Parathyroid adenoma (tissue), 2 donors: ENCODE data around the gene TFDP1.

Experiments used
- H2AFZ ChIP-seq: fragments of 300-600 bp; sonication (generic); one replicate; pipeline ENCODE4 v1.7.0; 2017; ENCODE audit warnings: antibody characterized with exemption, mild to moderate bottlenecking
- H3K27ac ChIP-seq: fragments of 300-600 bp; sonication (generic); one replicate; pipeline ENCODE4 v1.7.0; 2017
- H3K27me3 ChIP-seq: fragments of 300-600 bp; sonication (generic); one replicate; pipeline ENCODE4 v1.7.0; 2017; ENCODE audit warnings: low read length; ENCODE audit not compliant: control insufficient read depth, insufficient read depth
- H3K36me3 ChIP-seq: fragments of 300-600 bp; sonication (generic); one replicate; pipeline ENCODE4 v1.7.0; 2017; ENCODE audit warnings: low read length; ENCODE audit not compliant: control insufficient read depth, insufficient read depth
- H3K4me1 ChIP-seq: fragments of 300-600 bp; sonication (generic); one replicate; pipeline ENCODE4 v1.7.0; 2017; ENCODE audit warnings: control low read depth
- H3K4me2 ChIP-seq: fragments of 300-600 bp; sonication (generic); one replicate; pipeline ENCODE4 v1.7.0; 2017; ENCODE audit warnings: low read length
- H3K4me3 ChIP-seq: fragments of 300-600 bp; sonication (generic); one replicate; pipeline ENCODE4 v1.7.0; 2017; ENCODE audit warnings: low read depth, low read length
- H3K79me2 ChIP-seq: fragments of 300-600 bp; sonication (generic); one replicate; pipeline ENCODE4 v1.7.0; 2017; ENCODE audit warnings: control low read depth
- H3K9ac ChIP-seq: fragments of 300-600 bp; sonication (generic); one replicate; pipeline ENCODE4 v1.7.0; 2017; ENCODE audit warnings: mild to moderate bottlenecking
- H3K9me3 ChIP-seq: fragments of 300-600 bp; sonication (generic); one replicate; pipeline ENCODE4 v1.7.0; 2017; ENCODE audit warnings: low read length; ENCODE audit not compliant: control insufficient read depth
- TF ChIP-seq, protein P1 (sequence below): fragments of 300-600 bp; sonication (generic); IDR thresholded peaks from one replicate; pipeline ENCODE4 v1.7.0; 2017; ENCODE audit warnings: antibody characterized with exemption, mild to moderate bottlenecking
- donor health status: primary hyperparathyroidism.

The TFDP1 gene

GRCh38 chr13:113669755-113670341 is 85.3 kb downstream of the TFDP1 start:
- TF ChIP-seq, protein P1, sequence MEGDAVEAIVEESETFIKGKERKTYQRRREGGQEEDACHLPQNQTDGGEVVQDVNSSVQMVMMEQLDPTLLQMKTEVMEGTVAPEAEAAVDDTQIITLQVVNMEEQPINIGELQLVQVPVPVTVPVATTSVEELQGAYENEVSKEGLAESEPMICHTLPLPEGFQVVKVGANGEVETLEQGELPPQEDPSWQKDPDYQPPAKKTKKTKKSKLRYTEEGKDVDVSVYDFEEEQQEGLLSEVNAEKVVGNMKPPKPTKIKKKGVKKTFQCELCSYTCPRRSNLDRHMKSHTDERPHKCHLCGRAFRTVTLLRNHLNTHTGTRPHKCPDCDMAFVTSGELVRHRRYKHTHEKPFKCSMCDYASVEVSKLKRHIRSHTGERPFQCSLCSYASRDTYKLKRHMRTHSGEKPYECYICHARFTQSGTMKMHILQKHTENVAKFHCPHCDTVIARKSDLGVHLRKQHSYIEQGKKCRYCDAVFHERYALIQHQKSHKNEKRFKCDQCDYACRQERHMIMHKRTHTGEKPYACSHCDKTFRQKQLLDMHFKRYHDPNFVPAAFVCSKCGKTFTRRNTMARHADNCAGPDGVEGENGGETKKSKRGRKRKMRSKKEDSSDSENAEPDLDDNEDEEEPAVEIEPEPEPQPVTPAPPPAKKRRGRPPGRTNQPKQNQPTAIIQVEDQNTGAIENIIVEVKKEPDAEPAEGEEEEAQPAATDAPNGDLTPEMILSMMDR: no peak
- H3K4me2 ChIP-seq: no peak overlapping the region
- H3K36me3 ChIP-seq: no peaks in the 10 kb centered on the region
- no peak overlapping the region for H3K27ac ChIP-seq
- H3K4me3 ChIP-seq: no peak overlapping the region
- H3K79me2 ChIP-seq: no peaks in the 10 kb centered on the region
- no peaks in the 10 kb centered on the region for H3K9me3 ChIP-seq
- no peak overlapping the region for H3K9ac ChIP-seq
- H3K27me3 ChIP-seq: no peaks in the 10 kb centered on the region
- H2AFZ ChIP-seq: no peak overlapping the region
- H3K4me1 ChIP-seq: no peaks in the 10 kb centered on the region

GRCh38 chr13:113670541-113670940 is 86.0 kb downstream of the TFDP1 start:
- Histone ChIP-seq H2AFZ (no peak overlapping the region), H3K79me2 (no peaks in the 10 kb centered on the region), H3K4me3 (no peak overlapping the region), H3K9me3 (no peaks in the 10 kb centered on the region), H3K27me3 (no peaks in the 10 kb centered on the region), H3K4me2 (no peak overlapping the region), H3K9ac (no peak overlapping the region), H3K4me1 (no peaks in the 10 kb centered on the region), H3K27ac (no peak overlapping the region), H3K36me3 (no peaks in the 10 kb centered on the region)
- TF ChIP-seq, protein P1: no peak

DNA sequence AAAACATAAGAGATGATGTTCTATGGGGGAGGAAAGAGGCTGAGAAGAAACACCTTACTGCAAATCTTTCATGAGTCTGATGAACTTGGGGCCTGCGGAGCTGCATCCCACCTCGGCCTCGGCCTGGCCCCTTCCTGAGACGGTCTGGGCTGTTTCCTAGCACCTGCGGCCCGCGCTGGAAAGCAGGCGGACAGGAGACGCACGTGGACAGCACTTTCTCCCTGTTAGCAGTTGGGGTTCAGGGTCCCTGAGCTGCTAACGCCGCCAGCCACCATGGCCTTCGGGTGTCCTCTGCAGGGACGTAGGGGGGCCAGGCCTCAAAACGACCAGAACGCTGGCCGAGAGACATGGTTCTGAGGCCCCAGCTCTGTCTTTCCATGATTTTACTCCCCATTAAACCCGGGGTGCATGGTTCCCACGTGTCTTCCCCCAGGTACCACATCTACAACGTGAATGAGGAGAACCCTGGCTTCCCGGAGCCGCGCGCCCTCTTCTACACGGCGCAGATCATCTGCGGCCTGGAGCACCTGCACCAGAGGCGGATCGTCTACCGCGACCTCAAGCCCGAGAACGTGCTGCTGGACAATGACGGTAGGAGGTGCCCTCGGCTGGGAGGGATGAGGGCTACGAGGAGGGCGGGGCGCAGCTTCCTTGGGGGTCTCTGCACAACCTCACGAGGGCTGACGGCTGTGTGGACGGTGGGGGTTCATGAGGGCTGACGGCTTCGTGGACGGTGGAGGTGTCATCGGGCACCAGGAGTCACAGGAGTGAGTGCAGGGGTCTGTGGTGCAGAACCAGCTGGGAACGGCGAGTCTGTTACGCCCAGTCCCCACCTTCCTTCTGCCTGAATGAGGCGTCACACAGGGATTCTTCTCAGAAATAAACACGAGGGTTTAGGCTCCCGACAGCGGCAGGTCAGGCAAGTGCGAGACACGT is 86.8 kb downstream of the TFDP1 start:
- no peak overlapping the region for H3K9ac ChIP-seq
- no peak overlapping the region for H2AFZ ChIP-seq
- H3K4me3 ChIP-seq: no peak overlapping the region
- no peaks in the 10 kb centered on the region for H3K27me3 ChIP-seq
- H3K4me1 ChIP-seq: no peaks in the 10 kb centered on the region
- H3K79me2 ChIP-seq: no peaks in the 10 kb centered on the region
- no peak overlapping the region for H3K27ac ChIP-seq
- H3K9me3 ChIP-seq: no peaks in the 10 kb centered on the region
- TF ChIP-seq, protein P1: no peak
- no peak overlapping the region for H3K4me2 ChIP-seq
- H3K36me3 ChIP-seq: no peaks in the 10 kb centered on the region

- Histone ChIP-seq H3K79me2 (no peaks in the 10 kb centered on the region), H2AFZ (no peak overlapping the region), H3K27ac (no peak overlapping the region), H3K4me2 (no peak overlapping the region), H3K9me3 (no peaks in the 10 kb centered on the region), H3K9ac (no peak overlapping the region), H3K36me3 (no peaks in the 10 kb centered on the region), H3K4me1 (no peaks in the 10 kb centered on the region), H3K4me3 (no peak overlapping the region), H3K27me3 (no peaks in the 10 kb centered on the region)
- TF ChIP-seq, protein P1: no peak
These were observed 87.6 kb downstream of the TFDP1 start for GRCh38 chr13:113672002-113672651.
